ENCODE measurements around the gene AKNA. TPM values are rescaled to one million over a fixed set of nuclear protein-coding genes. Genes with fewer than 3 reads are reported as not detected.
A peak's percentile ranks its signal among the peaks of the same experiment; 100 is the strongest.

Gene AKNA
- total and polyA plus RNA-seq, 4 donors, result 29.5 to 79.5 (median 48.6) TPM

DNA sequence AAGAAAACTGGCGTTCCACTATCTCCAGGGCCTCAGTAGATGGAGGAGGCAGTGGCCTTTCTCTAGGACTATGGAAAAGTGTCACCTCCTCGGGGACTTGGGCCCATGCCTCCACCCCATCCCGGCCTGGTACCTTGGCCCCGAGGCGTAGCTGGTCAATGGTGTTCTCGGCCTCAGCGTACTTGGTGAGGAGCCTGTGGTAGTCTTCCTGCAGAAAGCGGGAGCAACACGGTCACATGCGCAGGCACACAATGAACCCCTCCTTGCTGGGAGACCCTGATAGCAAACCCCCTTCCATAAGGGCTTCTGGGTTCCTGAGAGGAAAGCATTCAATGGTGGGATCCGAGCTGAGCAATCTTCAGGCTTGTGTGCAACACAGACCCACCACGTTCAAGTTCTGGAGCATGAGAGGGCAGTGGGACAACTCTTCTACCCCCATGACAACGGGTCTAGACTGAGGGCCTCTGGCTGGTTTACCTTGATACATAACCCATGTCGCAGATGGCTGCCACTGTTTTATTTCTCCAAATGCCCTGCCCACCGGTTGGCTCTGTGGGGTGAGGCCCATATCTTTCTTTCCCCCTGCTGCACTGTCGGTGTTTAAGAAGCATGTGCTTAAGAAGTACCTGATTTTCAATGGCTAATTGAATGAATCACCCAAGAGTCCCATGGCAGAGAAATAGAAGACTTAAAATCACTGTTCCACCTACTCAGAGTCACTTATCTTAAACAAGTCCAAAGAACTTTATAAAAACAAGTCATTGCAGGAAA, 13.6 kb downstream of the AKNA start:
- no peak for ATAC-seq (ENCODE audit: insufficient read depth, low FRiP score)
- Histone ChIP-seq H3K27me3 (ENCODE audit: control insufficient read depth in 3 of 3, insufficient read depth in 3 of 3, low read length in 2 of 3) (no peaks in the 10 kb centered on the region), H3K9me3 (ENCODE audit: control insufficient read depth in 4 of 4, insufficient read depth in 3 of 4, low read length in 3 of 4) (no peaks in the 10 kb centered on the region), H3K4me1 (ENCODE audit: control insufficient read depth in 5 of 5, insufficient read depth in 5 of 5, low read length in 5 of 5) (peaks cover 0 to 17% (median 4%) of the 10 kb centered on the region in 5 donors), H3K27ac (ENCODE audit: low read depth in 1 of 2, low read length in 1 of 2) (no peak overlapping the region), H3K9ac (ENCODE audit: insufficient read depth in 1 of 2, low read length in 2 of 2) (no peak overlapping the region), H3K4me3 (no peak overlapping the region), H3K36me3 (ENCODE audit: control insufficient read depth in 4 of 4, insufficient read depth in 4 of 4, low read length in 4 of 4) (peaks cover 0 to 41% (median 31%) of the 10 kb centered on the region in 4 donors)
- TF ChIP-seq, protein P1, sequence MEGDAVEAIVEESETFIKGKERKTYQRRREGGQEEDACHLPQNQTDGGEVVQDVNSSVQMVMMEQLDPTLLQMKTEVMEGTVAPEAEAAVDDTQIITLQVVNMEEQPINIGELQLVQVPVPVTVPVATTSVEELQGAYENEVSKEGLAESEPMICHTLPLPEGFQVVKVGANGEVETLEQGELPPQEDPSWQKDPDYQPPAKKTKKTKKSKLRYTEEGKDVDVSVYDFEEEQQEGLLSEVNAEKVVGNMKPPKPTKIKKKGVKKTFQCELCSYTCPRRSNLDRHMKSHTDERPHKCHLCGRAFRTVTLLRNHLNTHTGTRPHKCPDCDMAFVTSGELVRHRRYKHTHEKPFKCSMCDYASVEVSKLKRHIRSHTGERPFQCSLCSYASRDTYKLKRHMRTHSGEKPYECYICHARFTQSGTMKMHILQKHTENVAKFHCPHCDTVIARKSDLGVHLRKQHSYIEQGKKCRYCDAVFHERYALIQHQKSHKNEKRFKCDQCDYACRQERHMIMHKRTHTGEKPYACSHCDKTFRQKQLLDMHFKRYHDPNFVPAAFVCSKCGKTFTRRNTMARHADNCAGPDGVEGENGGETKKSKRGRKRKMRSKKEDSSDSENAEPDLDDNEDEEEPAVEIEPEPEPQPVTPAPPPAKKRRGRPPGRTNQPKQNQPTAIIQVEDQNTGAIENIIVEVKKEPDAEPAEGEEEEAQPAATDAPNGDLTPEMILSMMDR (IDR thresholded peaks at IDR 0.05; ENCODE audit: control extremely low read depth, extremely low read depth), result no peak
- WGBS, 2 donors, result 88 to 89% methylated on average over 16 of the region's 16 CpGs
- no peak for DNase-seq

DNA sequence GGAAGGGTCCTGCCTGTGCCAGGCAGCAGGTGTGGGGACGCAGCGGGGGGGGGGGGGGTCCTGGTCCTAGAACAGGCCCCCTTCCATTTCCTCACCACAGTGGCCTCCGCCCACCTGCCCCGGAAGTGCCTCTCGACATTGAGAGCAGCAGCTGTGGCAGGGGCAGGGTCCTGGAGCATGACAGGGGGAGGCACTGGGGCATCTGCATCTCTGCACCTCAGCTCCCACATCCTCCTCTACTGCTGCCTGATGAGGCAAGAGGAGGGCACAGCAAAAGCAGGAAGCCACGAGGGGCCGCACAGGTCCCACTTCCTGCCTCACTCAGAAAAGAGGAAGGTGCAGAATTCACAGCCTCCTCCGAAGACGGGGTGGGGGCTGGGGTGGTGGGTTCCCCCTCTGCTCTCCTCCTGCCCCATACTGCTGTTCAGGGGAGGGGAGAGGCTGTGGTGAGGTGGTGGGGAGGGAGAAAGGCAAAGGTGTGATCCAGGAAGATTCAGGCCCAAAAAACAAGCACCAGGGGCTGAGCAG, 14.8 kb downstream of the AKNA start:
- H3K4me3 ChIP-seq, result no peak overlapping the region
- H3K4me1 ChIP-seq (ENCODE audit: control insufficient read depth in 5 of 5, insufficient read depth in 5 of 5, low read length in 5 of 5), result peaks cover 0 to 20% (median 4%) of the 10 kb centered on the region in 5 donors
- ATAC-seq (ENCODE audit: insufficient read depth, low FRiP score), result peak; percentile 65
- H3K9me3 ChIP-seq (ENCODE audit: control insufficient read depth in 4 of 4, insufficient read depth in 3 of 4, low read length in 3 of 4), result no peaks in the 10 kb centered on the region
- TF ChIP-seq, protein P1 (IDR thresholded peaks at IDR 0.05; ENCODE audit: control extremely low read depth, extremely low read depth), result no peak
- H3K9ac ChIP-seq (ENCODE audit: insufficient read depth in 1 of 2, low read length in 2 of 2), result no peak overlapping the region
- 10 to 29% methylated on average over 9 of the region's 9 CpGs for WGBS, 2 donors
- peak in 1 of 3 donors; percentile 30 for DNase-seq
- peak overlapping the region in 1 of 2 donors; percentile 44 for H3K27ac ChIP-seq (ENCODE audit: low read depth in 1 of 2, low read length in 1 of 2)
- no peaks in the 10 kb centered on the region for H3K27me3 ChIP-seq (ENCODE audit: control insufficient read depth in 3 of 3, insufficient read depth in 3 of 3, low read length in 2 of 3)
- H3K36me3 ChIP-seq (ENCODE audit: control insufficient read depth in 4 of 4, insufficient read depth in 4 of 4, low read length in 4 of 4), result peaks cover 0 to 35% (median 32%) of the 10 kb centered on the region in 4 donors

DNA sequence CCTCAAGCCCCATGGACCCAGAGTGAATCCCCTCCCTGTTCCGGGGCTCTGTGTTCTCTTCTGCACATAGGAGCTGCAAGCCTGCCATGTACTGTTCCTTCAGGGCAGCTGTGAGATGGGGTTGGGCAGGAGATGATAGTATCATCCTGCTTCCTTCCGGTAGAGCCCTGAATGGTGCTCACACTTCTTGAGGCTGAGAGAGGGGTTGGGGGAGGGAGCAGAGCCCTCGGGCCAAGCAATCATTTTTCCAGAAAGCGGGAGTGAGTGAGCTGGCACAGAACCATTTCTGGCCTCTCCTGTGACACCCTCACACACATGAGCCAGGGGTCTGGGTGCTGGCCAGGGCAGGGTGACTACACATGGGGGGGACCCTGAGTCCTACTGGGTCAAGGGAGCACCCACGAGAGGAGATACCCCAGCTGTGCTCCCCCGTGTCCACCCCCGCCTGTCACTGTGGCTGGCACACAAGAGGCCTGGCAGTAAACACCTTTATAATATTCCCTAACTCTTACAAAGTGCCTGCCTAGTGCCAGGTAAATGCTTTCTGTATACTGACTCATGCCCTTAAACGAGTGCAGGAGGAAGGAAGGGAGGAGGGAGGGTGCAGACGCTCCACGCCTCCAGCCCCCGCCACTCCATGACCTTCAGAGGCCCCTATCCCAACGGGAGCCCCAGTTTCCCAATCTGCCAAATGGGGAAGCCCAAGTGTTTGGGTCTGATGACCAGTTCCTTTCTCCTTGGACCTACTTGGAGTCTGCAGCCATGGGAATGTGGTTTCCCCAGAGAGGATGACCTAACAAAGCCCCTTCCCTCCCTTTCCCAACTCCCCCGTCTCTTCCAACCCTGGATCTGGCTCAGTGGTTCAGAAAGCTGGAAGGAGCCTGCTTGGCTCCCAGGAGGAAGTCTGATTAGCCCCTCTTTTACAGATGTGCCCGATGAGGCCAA, 15.5 kb downstream of the AKNA start:
- DNase-seq (no peak), ATAC-seq (ENCODE audit: insufficient read depth, low FRiP score) (peak; percentile 39)
- Histone ChIP-seq H3K36me3 (ENCODE audit: control insufficient read depth in 4 of 4, insufficient read depth in 4 of 4, low read length in 4 of 4) (peaks cover 0 to 37% (median 33%) of the 10 kb centered on the region in 4 donors), H3K4me1 (ENCODE audit: control insufficient read depth in 5 of 5, insufficient read depth in 5 of 5, low read length in 5 of 5) (peaks cover 0 to 25% (median 4%) of the 10 kb centered on the region in 5 donors), H3K9ac (ENCODE audit: insufficient read depth in 1 of 2, low read length in 2 of 2) (no peak overlapping the region), H3K27me3 (ENCODE audit: control insufficient read depth in 3 of 3, insufficient read depth in 3 of 3, low read length in 2 of 3) (no peaks in the 10 kb centered on the region), H3K4me3 (no peak overlapping the region), H3K9me3 (ENCODE audit: control insufficient read depth in 4 of 4, insufficient read depth in 3 of 4, low read length in 3 of 4) (no peaks in the 10 kb centered on the region), H3K27ac (ENCODE audit: low read depth in 1 of 2, low read length in 1 of 2) (peak overlapping the region in 1 of 2 donors; percentile 44)
- TF ChIP-seq, protein P1 (IDR thresholded peaks at IDR 0.05; ENCODE audit: control extremely low read depth, extremely low read depth), result no peak
- WGBS, 2 donors, result 13 to 15% methylated on average over 14 of the region's 14 CpGs

Data from lung (tissue), 12 donors.